ENCODE data around the gene COL6A3. TPM values are rescaled to one million over a fixed set of nuclear protein-coding genes. Genes with fewer than 3 reads are reported as not detected.
A peak's percentile ranks its signal among the peaks of the same experiment; 100 is the strongest.

The COL6A3 gene
- total RNA-seq, 1 donor from 2014 or later: 119 TPM

DNA sequence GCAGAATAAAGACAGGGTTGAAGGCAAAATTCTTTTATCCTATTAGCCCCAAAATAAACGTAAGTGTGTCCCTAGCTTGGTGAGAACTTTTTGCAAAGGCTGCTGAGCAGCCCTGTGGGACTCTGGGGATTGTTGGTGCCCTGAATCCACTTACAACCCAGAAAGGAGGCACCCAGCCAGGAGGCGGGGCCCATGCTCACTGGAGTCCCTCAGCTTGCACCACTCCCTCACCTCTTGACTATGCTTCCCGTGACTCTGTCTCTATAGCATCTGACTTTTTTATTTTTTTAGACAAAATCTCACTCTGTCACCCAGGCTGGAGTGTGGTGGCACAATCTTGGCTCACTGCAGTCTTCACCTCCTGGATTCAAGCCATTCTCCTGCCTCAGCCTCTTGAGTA lies 15.8 kb upstream of the COL6A3 start:
- intact Hi-C loops (cut with DNase I): no loop called here
- peak; percentile 91 for DNase-seq
- Histone ChIP-seq H3K36me3 (no peaks in the 10 kb centered on the region), H3K4me3 (no peak overlapping the region), H3K27me3 (peaks cover 6% of the 10 kb centered on the region), H3K27ac (no peak overlapping the region), H3K4me1 (no peaks in the 10 kb centered on the region), H3K9me3 (no peaks in the 10 kb centered on the region)
- TF ChIP-seq, protein P1, sequence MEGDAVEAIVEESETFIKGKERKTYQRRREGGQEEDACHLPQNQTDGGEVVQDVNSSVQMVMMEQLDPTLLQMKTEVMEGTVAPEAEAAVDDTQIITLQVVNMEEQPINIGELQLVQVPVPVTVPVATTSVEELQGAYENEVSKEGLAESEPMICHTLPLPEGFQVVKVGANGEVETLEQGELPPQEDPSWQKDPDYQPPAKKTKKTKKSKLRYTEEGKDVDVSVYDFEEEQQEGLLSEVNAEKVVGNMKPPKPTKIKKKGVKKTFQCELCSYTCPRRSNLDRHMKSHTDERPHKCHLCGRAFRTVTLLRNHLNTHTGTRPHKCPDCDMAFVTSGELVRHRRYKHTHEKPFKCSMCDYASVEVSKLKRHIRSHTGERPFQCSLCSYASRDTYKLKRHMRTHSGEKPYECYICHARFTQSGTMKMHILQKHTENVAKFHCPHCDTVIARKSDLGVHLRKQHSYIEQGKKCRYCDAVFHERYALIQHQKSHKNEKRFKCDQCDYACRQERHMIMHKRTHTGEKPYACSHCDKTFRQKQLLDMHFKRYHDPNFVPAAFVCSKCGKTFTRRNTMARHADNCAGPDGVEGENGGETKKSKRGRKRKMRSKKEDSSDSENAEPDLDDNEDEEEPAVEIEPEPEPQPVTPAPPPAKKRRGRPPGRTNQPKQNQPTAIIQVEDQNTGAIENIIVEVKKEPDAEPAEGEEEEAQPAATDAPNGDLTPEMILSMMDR (IDR thresholded peaks at IDR 0.05): no peak
- peak; percentile 91 for ATAC-seq

DNA sequence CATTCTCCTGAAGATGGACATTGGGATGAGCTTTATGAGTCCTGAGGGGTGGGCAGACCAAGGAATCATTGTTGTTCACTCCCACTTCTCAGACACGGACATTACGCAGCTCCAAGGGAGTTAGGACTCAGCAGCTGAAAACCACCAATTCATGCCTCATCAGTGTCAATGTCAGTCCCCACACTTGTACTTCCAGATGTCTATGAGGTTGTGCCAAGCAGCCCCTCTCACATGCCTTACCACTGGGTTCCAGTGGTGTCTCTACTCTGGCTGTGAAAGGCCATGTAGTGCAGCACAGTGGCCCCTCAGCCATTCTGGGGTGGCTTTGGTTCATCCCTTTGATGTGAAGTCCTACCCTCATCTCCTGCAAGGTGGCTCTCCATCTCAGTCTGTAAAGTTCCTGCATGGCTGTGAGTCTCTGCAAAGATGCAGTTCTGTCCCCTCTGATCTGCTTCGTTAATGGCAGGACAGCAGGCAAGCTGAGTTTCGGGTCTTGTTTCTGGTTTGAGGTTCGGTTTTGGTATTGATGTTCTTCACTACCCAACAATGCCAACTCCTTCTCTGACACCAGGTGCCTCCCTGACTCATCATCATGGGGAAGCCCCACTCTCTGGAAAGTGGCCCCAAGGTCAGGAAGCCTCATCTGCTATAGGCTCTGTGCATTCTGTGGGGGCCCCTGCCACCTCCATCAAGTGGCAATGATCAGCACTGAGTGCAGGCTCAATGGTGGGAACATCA lies 14.0 kb upstream of the COL6A3 start:
- DNase-seq (no peak), ATAC-seq (no peak)

DNA sequence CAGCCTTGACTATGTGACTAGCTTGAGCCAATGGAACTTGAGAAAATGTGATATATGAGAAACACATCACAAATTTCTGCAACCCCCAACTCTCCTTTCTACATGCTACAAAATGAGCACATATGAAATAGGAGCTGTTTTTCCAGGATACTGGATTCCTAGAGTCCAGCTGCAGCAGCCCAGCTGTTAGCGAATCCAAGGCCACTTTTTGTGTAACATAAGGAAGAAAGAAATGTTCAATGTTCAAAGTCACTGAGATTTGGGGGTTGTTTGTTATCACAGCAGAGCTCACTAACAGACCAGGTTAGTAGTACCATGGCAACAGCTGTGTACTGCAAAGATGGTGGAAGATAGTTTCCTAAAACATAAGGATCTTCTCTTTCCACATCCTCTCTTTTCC lies 12.6 kb upstream of the COL6A3 start:
- ATAC-seq (no peak), DNase-seq (no peak)
- intact Hi-C loops (cut with DNase I): no loop called here
- H3K36me3 ChIP-seq: no peaks in the 10 kb centered on the region
- no peak overlapping the region for H3K4me3 ChIP-seq
- no peak overlapping the region for H3K27ac ChIP-seq
- no peaks in the 10 kb centered on the region for H3K9me3 ChIP-seq
- H3K4me1 ChIP-seq: peaks cover 4% of the 10 kb centered on the region
- H3K27me3 ChIP-seq: no peaks in the 10 kb centered on the region
- TF ChIP-seq, protein P1 (IDR thresholded peaks at IDR 0.05): no peak

More for the DNA sequence above, 14.0 kb upstream of the COL6A3 start:
- Histone ChIP-seq H3K4me1 (no peaks in the 10 kb centered on the region), H3K36me3 (no peaks in the 10 kb centered on the region), H3K9me3 (no peaks in the 10 kb centered on the region), H3K4me3 (no peak overlapping the region), H3K27me3 (no peaks in the 10 kb centered on the region), H3K27ac (no peak overlapping the region)
- TF ChIP-seq, protein P1 (IDR thresholded peaks at IDR 0.05): no peak
- intact Hi-C loops (cut with DNase I): no loop called here

DNA sequence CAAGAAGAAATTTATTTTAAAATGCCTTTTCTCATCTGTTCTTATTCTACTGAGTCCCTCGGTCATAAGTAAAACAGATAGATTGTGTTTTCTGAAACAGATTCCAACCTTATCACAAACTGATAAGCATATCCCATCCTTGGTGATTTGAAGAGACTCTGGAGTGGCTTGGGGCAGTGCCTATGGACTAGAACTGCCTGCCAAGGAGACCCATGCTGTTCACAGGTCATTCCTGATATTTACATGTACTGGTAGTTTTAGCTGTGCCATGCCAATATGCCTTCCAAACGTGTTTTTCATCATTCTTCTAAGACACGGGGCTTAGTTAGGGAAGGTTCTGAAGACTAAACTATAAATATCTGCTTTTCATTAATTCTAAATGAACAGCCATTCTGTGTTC lies 11.4 kb upstream of the COL6A3 start:
- H3K27me3 ChIP-seq: no peaks in the 10 kb centered on the region
- ATAC-seq: no peak
- intact Hi-C loops (cut with DNase I): no loop called here
- H3K36me3 ChIP-seq: no peaks in the 10 kb centered on the region
- no peak overlapping the region for H3K27ac ChIP-seq
- H3K4me1 ChIP-seq: peaks cover 4% of the 10 kb centered on the region
- H3K9me3 ChIP-seq: no peaks in the 10 kb centered on the region
- no peak overlapping the region for H3K4me3 ChIP-seq
- TF ChIP-seq, protein P1 (IDR thresholded peaks at IDR 0.05): no peak
- no peak for DNase-seq

DNA sequence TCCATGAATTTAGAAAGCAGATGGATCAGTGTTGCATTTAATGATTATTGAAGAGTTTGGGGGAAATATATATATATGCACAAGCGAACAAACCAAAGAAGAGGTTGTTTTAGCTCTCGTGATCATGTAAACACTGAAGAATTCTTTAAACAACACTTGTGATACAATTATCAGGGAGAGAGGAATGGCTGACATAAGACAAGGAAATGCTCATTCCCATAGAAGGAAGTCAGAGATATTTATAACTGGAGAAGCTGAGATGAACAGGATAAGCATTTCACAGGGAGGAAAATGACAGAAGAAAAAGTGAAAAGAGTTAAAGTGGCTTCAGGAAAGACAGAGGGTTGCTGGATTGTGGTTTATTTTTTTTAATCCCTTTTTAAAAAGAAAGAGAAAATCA lies 10.6 kb upstream of the COL6A3 start:
- no peak for DNase-seq
- ATAC-seq: no peak
- Histone ChIP-seq H3K4me1 (peaks cover 4% of the 10 kb centered on the region), H3K27ac (no peak overlapping the region), H3K9me3 (no peaks in the 10 kb centered on the region), H3K27me3 (no peaks in the 10 kb centered on the region), H3K36me3 (no peaks in the 10 kb centered on the region), H3K4me3 (no peak overlapping the region)
- intact Hi-C loops (cut with DNase I): no loop called here
- TF ChIP-seq, protein P1 (IDR thresholded peaks at IDR 0.05): no peak

All from upper lobe of right lung (tissue), 1 donor.